ENCODE measurements around the gene RPS6KA4.

RPS6KA4 gene

GRCh38 chr11:64355078-64355940, 3.7 kb upstream of the RPS6KA4 start:
- H3K4me3 ChIP-seq, result no peak overlapping the region
- H3K9ac ChIP-seq, result no peak overlapping the region
- peak overlapping the region; percentile 51; the same call in 1 of the 2 replicates for H3K27ac ChIP-seq
- no peaks in the 10 kb centered on the region for H3K36me3 ChIP-seq
- TF ChIP-seq Cebpa-rat (IDR thresholded peaks at IDR 0.05), result no peak
- no peaks in the 10 kb centered on the region for H3K27me3 ChIP-seq
- H4K20me1 ChIP-seq, result peaks cover 28% of the 10 kb centered on the region; the same call in 1 of the 2 replicates
- peaks cover 96% of the 10 kb centered on the region for H3K4me1 ChIP-seq
- H3K9me3 ChIP-seq, result no peaks in the 10 kb centered on the region
- H3K4me2 ChIP-seq, result peak overlapping the region; percentile 88

DNA sequence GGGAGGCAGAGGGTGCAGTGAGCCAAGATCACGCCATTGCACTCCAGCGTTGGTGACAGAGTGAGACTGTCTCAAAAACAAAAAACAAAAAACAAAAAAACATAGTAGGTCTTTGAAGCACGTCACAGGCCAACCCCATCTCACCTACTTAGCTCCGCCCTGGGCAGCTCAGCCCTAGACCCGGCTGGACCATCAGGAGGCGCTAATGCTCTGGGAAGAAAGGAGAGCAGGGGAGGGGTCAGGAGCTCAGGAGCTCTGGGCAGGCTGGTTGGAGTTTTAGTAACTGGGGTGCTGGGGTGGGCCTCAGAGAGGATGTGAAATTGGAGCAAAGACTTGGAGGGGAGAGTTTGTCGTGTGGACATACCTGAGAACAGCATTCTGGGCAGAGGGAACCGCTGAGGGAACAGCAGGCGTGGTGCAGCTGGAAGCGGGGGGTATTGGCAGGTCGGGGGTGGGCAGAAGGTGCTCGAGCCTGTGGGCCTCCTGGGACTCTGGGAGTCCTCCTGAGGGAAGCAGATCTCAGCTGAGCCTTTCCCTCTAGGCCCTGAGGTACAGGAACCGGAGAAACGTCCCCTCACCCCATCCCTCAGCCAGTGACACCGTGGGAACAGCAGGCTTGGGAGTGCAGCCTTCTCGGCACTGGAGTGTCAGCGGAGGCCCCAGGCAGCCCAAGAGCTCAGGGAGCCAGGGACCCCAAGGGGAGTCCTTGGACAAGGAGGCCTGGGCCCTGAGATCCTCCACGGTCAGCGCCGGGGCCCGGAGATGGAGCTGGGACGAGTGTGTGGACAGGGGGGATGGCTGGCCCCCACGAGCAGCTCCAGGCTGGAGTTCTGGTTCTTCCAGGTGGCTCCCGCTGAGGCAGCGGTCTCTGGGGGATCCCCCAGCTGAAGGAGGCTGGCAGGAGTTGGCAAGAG, 2.2 kb upstream of the RPS6KA4 start:
- Histone ChIP-seq H3K9ac (peak overlapping the region; percentile 80; the same call in 1 of the 2 replicates), H4K20me1 (peaks cover 28% of the 10 kb centered on the region; the same call in 1 of the 2 replicates), H3K9me3 (no peaks in the 10 kb centered on the region), H3K4me2 (peak overlapping the region; percentile 99), H3K4me3 (no peak overlapping the region), H3K27me3 (no peaks in the 10 kb centered on the region), H3K36me3 (peaks cover 10% of the 10 kb centered on the region), H3K4me1 (peaks cover 96% of the 10 kb centered on the region), H3K27ac (peak overlapping the region; percentile 64)
- TF ChIP-seq Cebpa-rat (IDR thresholded peaks at IDR 0.05), result no peak

DNA sequence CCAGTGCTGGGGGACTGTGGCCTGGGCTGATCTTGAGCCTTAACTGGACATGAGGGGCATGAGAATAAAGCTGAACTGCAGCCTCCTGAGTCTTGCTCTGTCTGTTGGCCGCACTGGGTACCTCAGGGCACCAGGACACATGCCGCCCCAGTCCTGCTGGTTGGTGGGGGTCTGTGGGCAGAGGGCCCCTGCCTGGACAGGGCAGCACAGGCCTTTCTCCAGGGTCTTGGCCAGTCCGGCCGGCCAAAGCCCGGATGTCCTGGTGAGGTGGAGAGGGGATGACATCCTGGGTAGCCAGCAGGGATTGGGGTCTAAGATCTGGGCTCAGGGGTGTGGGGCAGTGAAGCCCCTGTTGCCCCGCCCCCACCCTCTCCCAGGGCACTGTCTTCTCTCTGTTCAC, 1.5 kb upstream of the RPS6KA4 start:
- H3K27me3 ChIP-seq, result no peaks in the 10 kb centered on the region
- H3K27ac ChIP-seq, result peak overlapping the region; percentile 64
- peak overlapping the region; percentile 99 for H3K4me2 ChIP-seq
- peak overlapping the region; percentile 80 for H3K9ac ChIP-seq
- H4K20me1 ChIP-seq, result peaks cover 24% of the 10 kb centered on the region; the same call in 1 of the 2 replicates
- no peak overlapping the region for H3K4me3 ChIP-seq
- peaks cover 92% of the 10 kb centered on the region for H3K4me1 ChIP-seq
- peaks cover 17% of the 10 kb centered on the region for H3K36me3 ChIP-seq
- H3K9me3 ChIP-seq, result no peaks in the 10 kb centered on the region
- no peak for TF ChIP-seq Cebpa-rat (IDR thresholded peaks at IDR 0.05)

DNA sequence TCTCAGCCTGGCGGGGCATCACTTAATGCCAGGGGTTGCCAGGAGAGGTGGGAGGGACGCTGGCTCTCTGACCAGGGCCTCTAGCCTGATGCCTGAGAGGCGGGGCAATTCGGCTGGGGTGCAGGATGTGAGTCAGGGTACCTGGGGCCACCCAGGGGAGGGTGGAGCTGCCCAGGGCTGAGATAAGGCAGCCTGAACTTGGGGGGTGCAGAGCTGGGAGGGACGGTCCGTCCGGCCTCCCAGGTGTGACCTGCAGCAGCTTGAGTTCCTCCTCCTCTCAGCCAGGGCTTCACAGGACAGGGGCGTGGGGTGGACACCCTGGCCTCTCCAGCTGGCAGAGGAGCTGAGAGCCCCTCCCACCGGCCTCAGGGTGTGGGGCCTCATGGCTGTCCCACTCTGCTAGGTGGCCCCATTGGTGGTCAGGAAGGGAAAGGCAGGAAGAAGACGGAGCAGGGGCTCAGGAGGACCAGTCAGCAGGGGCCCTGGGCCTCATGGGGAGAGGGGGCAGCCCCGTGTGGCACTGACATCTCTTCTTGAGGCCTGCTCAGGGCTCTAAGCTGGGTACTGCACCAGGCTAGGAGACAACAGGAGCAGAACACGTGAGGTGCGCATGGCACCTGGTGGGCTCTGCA, 942 bp upstream of the RPS6KA4 start:
- Histone ChIP-seq H3K36me3 (peaks cover 23% of the 10 kb centered on the region), H3K9me3 (no peaks in the 10 kb centered on the region), H3K27me3 (no peaks in the 10 kb centered on the region), H3K27ac (peak overlapping the region; percentile 83), H3K9ac (peak overlapping the region; percentile 80), H3K4me1 (peaks cover 86% of the 10 kb centered on the region), H3K4me3 (peak overlapping the region; percentile 76), H4K20me1 (peaks cover 19% of the 10 kb centered on the region; the same call in 1 of the 2 replicates), H3K4me2 (peak overlapping the region; percentile 99)
- TF ChIP-seq Cebpa-rat (IDR thresholded peaks at IDR 0.05), result no peak

DNA sequence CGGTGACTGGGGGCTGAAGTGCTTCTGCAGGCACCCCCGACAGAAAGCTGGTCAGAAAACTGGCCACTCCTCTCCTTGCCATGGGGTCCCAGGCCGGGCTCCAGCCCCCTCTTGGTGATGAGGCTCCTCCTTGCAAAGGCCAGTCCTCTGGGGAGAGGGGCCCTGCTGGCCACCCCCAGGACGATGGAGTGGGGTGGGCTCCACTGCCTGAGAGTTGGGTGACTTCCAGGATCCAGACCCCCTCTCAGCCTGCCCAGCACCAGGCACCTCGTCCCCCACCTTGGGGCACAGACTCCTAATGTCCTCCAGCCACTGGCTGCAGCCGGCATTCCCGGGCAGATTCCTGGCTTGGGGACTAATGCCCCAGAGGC, 441 bp upstream of the RPS6KA4 start:
- Histone ChIP-seq H4K20me1 (peaks cover 19% of the 10 kb centered on the region; the same call in 1 of the 2 replicates), H3K27ac (peak overlapping the region; percentile 83), H3K36me3 (peaks cover 28% of the 10 kb centered on the region), H3K9ac (peak overlapping the region; percentile 80), H3K4me2 (peak overlapping the region; percentile 99), H3K4me1 (peaks cover 81% of the 10 kb centered on the region), H3K9me3 (no peaks in the 10 kb centered on the region), H3K4me3 (peak overlapping the region; percentile 76), H3K27me3 (no peaks in the 10 kb centered on the region)
- TF ChIP-seq Cebpa-rat (IDR thresholded peaks at IDR 0.05), result no peak

- no peaks in the 10 kb centered on the region for H3K9me3 ChIP-seq
- peak overlapping the region; percentile 76 for H3K4me3 ChIP-seq
- no peak for TF ChIP-seq Cebpa-rat (IDR thresholded peaks at IDR 0.05)
- peak overlapping the region; percentile 80 for H3K9ac ChIP-seq
- peak overlapping the region; percentile 99 for H3K4me2 ChIP-seq
- peaks cover 78% of the 10 kb centered on the region for H3K4me1 ChIP-seq
- H3K36me3 ChIP-seq, result peaks cover 41% of the 10 kb centered on the region
- H3K27me3 ChIP-seq, result no peaks in the 10 kb centered on the region
- peaks cover 19% of the 10 kb centered on the region; the same call in 1 of the 2 replicates for H4K20me1 ChIP-seq
- H3K27ac ChIP-seq, result peak overlapping the region; percentile 83
Observed at GRCh38 chr11:64359712-64360445, 917 bp downstream of the RPS6KA4 start.

GRCh38 chr11:64360448-64360921, 1.5 kb downstream of the RPS6KA4 start:
- TF ChIP-seq Cebpa-rat (IDR thresholded peaks at IDR 0.05), result no peak
- H3K4me3 ChIP-seq, result peak overlapping the region; percentile 76
- no peaks in the 10 kb centered on the region for H3K27me3 ChIP-seq
- H3K4me1 ChIP-seq, result peaks cover 77% of the 10 kb centered on the region
- peaks cover 47% of the 10 kb centered on the region for H3K36me3 ChIP-seq
- peak overlapping the region; percentile 18 for H3K9ac ChIP-seq
- peak overlapping the region; percentile 5; the same call in 1 of the 2 replicates for H3K27ac ChIP-seq
- H3K9me3 ChIP-seq, result no peaks in the 10 kb centered on the region
- peaks cover 19% of the 10 kb centered on the region; the same call in 1 of the 2 replicates for H4K20me1 ChIP-seq
- peak overlapping the region; percentile 99 for H3K4me2 ChIP-seq

GRCh38 chr11:64361659-64362058, 2.7 kb downstream of the RPS6KA4 start:
- Histone ChIP-seq H3K9me3 (no peaks in the 10 kb centered on the region), H3K4me2 (peak overlapping the region; percentile 99; the same call in 1 of the 2 replicates), H3K4me1 (peaks cover 65% of the 10 kb centered on the region), H4K20me1 (peaks cover 19% of the 10 kb centered on the region; the same call in 1 of the 2 replicates), H3K27me3 (no peaks in the 10 kb centered on the region), H3K27ac (no peak overlapping the region), H3K9ac (no peak overlapping the region), H3K4me3 (no peak overlapping the region), H3K36me3 (peaks cover 59% of the 10 kb centered on the region)
- no peak for TF ChIP-seq Cebpa-rat (IDR thresholded peaks at IDR 0.05)

Data from BLaER1 (cell line).